Esophagus muscularis mucosa (tissue), 3 donors: ENCODE measurements around the gene MAP6.

Source experiments
- POLR2A ChIP-seq: fragments of 450-650 bp; IDR thresholded peaks from one replicate; pipeline ENCODE4 v1.6.1; 2017; ENCODE audit warnings: antibody characterized with exemption, moderate library complexity, mild to moderate bottlenecking, low read depth
- TF ChIP-seq, protein P1 (sequence below), 3 experiments: fragments of 200-600 bp in 2 of 3; fragments of 450-650 bp in 1 of 3; sonication (generic) in 2 of 3; IDR thresholded peaks; one replicate each; pipeline ENCODE4 v1.5.1; 2017 to 2019; ENCODE audit warnings: antibody characterized with exemption in 3 of 3, mild to moderate bottlenecking in 2 of 3, moderate library complexity in 1 of 3

DNA sequence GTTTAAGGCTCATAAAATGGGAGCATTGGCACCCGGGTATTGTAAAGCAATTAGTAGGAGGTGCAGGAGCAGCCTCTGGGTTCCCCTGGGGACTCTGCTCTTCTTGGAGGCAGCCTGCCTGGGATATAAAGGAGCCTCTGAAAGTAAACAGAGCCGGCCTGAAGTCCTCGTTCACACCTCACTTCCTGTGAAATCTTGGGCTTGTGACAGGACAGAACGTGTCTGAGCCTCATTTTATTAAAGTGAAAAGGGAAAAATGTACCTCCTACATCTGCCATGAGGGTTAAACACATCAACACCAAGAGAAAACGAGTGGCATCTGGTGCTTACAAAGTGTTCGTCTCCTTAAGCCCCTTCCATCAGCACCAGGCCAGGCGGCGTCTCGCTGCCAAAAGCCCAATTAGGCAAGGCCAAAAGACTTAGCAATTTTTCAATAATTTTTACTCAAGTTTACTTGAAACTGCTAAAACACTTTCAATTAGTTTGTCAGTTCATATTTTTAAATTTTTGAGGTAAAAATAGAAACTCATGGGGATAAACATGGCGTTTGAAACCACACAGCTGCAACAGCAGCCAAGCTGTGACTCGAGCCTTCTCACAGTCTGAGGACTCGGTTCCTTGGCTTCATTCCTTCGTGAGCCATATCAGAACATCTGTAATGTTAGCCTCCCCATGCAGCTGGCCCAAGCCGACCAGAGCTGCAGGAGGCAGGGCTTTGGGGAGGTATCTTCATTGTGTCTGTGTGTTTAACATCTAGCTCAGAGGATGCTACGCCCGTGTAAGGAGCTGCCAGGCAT is 33.6 kb downstream of the MAP6 start:
- TF ChIP-seq, protein P1, sequence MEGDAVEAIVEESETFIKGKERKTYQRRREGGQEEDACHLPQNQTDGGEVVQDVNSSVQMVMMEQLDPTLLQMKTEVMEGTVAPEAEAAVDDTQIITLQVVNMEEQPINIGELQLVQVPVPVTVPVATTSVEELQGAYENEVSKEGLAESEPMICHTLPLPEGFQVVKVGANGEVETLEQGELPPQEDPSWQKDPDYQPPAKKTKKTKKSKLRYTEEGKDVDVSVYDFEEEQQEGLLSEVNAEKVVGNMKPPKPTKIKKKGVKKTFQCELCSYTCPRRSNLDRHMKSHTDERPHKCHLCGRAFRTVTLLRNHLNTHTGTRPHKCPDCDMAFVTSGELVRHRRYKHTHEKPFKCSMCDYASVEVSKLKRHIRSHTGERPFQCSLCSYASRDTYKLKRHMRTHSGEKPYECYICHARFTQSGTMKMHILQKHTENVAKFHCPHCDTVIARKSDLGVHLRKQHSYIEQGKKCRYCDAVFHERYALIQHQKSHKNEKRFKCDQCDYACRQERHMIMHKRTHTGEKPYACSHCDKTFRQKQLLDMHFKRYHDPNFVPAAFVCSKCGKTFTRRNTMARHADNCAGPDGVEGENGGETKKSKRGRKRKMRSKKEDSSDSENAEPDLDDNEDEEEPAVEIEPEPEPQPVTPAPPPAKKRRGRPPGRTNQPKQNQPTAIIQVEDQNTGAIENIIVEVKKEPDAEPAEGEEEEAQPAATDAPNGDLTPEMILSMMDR (IDR thresholded peaks at IDR 0.05) = no peak
- TF ChIP-seq POLR2A = no peak
